HEK293T (cell line): Measurements from ENCODE around the gene BTN3A1.

ENCODE experiments used
- FOXM1 ChIP-seq: fragments of 450-650 bp; IDR thresholded peaks from 2 replicates; pipeline ENCODE4 v1.6.1; 2017; ENCODE audit warnings: mild to moderate bottlenecking, borderline replicate concordance
- HDGF ChIP-seq: fragments of 450-650 bp; IDR thresholded peaks from 2 replicates; pipeline ENCODE4 v1.6.1; 2017; ENCODE audit warnings: antibody characterized with exemption, borderline replicate concordance
- LEF1 ChIP-seq: fragments of 450-650 bp; IDR thresholded peaks from 2 replicates; pipeline ENCODE4 v1.6.1; 2017; ENCODE audit warnings: mild to moderate bottlenecking, borderline replicate concordance
- PKNOX1 ChIP-seq: fragments of 450-650 bp; IDR thresholded peaks from 2 replicates; pipeline ENCODE4 v1.6.1; 2016
- SP1 ChIP-seq: fragments of 450-650 bp; IDR thresholded peaks from 2 replicates; pipeline ENCODE4 v1.6.1; 2017
- SUZ12 ChIP-seq: fragments of 450-650 bp; IDR thresholded peaks from 2 replicates; pipeline ENCODE4 v1.6.1; 2016; ENCODE audit warnings: mild to moderate bottlenecking

GRCh38 chr6:26436018-26436417, 33.9 kb downstream of the BTN3A1 start:
- TF ChIP-seq SUZ12 (no peak), FOXM1 (no peak), PKNOX1 (no peak), HDGF (no peak), SP1 (no peak), LEF1 (no peak)
